NK-92 (cell line): ENCODE measurements around the gene SLC22A31.
"Not testable (repeated sequence)": the region's sequence is repeated elsewhere in the genome, so short reads cannot be mapped to it uniquely, and the experiment has no call there.

Experiments used
- DNase-seq: peaks from one replicate; lab custom pipeline; 2025; ENCODE audit not compliant: unreplicated experiment; lab: John Stamatoyannopoulos, UW

The SLC22A31 gene

DNA sequence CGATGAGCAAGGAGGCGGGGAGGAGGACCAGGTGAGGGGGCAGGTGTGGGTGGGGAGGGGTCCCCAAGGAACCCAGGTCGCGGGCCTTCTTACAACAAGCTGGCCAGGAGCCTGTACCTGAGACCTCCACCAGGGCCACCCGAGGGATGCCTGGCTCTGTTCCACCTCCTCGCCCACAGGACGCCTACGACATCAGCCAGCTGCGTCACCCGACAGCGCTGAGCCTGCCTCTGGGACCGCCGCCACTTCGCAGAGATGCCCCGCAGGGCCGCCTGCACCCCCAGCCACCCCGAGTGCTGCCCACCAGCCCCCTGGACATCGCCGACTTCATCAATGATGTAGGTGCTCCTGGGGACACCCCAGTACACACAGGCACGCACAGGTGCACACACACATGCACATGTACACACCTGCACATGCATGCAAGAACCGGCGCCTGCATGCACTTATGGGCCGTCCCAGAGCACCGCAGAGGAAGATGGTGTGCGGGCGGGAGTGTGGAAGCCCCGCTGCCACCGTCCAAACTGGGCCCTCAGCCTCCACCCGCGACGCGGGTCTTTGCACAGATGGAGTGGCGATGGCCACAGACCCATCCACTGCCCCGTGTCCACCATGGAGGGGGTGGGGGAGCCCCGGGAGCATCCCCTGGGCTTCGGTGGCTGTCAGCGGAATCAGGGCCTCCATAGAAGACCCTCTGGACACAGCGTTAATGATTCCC lies 6.6 kb downstream of the SLC22A31 start:
- DNase-seq, result no peak

DNA sequence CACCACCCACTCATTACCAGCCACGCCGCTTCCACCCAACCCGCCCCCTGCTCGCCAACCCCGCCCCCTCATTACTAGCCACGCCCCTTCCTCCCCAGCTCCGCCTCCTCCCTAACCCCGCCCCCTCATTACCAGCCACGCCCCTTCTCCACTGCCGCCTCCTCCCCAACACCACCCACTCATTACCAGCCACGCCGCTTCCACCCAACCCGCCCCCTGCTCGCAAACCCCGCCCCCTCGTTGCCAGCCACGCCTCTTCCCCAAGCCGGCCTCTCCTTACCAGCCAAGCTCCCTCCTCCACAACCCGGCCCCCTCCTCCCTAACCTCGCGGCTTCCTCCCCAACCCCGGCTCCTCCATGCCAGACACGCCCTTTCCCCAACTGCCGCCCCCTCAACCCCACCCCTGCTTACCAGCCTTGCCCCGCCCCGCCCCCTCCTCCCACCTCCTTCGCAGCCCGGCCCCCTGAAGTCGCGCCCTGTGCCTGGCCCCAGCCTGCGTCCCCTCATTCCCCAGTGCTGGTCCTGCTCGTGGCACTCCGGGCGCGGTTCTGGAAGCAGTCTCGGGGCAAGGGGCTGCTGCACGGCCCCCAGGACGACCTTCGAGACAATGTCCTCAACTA lies 7.3 kb downstream of the SLC22A31 start:
- no peak for DNase-seq

- peak; percentile 56 for DNase-seq
These were observed 8.0 kb downstream of the SLC22A31 start for GRCh38 chr16:89192186-89192955.

- DNase-seq, result no peak
These were observed 8.5 kb downstream of the SLC22A31 start for GRCh38 chr16:89191901-89192185.

DNA sequence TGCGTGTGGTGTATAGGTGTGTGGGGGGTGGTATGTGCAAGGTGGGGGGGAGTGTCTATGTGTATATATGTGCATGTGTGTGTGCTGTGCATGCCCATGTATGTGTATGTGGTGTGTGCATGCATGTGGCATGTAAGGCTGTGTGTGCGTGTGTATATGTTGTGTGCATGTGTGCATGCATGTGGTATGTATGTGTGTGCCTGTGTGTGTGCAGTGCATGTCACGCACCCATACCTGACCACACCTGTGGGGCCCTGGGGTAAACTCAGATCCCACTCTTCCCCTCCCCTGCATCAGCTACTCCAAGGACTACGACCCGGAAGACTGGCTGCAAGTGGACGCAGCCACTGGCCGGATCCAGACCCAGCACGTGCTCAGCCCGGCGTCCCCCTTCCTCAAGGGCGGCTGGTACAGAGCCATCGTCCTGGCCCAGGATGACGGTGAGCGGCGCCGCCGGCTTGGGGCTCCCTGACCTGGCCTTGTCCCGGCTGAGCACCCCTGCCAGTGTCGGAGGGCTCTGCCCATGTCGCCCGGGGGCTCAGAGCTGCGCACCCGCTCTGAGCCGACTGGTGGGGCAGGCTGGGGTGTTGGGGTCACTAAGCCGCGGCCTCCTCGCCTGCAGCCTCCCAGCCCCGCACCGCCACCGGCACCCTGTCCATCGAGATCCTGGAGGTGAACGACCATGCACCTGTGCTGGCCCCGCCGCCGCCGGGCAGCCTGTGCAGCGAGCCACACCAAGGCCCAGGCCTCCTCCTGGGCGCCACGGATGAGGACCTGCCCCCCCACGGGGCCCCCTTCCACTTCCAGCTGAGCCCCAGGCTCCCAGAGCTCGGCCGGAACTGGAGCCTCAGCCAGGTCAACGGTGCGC lies 9.1 kb downstream of the SLC22A31 start:
- DNase-seq, result no peak

DNA sequence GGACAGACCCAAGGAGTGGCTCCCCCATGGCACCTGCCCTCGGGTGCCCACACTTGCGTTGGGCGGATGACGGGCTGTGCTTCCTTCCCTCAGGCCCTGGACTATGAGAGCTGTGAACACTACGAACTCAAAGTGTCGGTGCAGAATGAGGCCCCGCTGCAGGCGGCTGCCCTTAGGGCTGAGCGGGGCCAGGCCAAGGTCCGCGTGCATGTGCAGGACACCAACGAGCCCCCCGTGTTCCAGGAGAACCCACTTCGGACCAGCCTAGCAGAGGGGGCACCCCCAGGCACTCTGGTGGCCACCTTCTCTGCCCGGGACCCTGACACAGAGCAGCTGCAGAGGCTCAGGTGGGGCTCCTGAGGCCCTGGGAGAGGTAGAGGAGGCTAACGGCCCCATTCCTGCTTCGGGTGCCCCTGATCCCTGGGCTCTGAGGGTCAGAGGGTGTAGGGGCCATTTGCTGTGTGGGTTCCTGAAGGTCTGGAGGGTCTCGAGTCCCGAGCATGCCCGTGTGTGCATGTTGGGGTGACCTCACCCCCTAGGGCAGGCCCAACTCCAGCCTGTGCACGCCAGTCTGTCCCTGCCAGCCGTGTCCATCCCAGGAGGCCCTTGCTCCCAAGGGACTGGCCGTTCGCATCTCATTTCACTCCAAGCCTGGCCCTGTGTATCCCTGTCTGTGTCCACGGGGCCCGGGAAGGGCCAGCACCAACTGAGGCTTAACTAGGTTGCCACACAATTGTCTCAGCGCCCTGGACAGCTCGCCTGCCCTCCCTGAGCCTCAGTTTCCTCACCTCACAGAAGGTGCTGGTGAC lies 10.0 kb downstream of the SLC22A31 start:
- DNase-seq, result no peak

- no peak for DNase-seq
These were observed 10.8 kb downstream of the SLC22A31 start for GRCh38 chr16:89189358-89190025.

DNA sequence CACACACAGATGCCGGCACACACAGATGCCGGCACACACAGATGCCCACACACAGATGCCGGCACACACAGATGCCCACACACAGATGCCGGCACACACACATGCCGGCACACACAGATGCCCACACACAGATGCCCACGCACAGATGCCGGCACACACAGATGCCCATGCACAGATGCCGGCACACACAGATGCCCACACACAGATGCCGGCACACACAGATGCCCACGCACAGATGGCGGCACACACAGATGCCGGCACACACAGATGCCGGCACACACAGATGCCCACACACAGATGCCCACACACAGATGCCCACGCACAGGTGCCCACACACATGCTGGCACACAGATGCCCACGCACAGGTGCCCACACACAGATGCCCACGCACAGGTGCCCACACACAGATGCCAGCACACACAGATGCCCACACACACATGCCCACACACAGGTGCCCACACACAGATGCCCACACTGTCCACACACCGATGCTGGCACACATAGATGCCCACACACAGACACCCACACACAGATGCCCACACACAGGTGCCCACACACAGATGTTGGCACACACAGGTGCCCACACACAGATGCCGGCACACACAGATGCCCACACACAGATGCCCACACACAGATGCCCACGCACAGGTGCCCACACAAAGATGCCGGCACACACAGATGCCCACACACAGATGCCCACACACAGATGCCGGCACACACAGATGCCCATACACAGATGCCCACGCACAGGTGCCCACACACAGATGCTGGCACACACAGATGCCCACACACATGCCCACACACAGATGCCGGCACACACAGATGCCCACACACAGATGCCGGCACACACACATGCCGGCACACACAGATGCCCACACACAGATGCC lies 11.6 kb downstream of the SLC22A31 start:
- DNase-seq, result not testable (repeated sequence)

DNA sequence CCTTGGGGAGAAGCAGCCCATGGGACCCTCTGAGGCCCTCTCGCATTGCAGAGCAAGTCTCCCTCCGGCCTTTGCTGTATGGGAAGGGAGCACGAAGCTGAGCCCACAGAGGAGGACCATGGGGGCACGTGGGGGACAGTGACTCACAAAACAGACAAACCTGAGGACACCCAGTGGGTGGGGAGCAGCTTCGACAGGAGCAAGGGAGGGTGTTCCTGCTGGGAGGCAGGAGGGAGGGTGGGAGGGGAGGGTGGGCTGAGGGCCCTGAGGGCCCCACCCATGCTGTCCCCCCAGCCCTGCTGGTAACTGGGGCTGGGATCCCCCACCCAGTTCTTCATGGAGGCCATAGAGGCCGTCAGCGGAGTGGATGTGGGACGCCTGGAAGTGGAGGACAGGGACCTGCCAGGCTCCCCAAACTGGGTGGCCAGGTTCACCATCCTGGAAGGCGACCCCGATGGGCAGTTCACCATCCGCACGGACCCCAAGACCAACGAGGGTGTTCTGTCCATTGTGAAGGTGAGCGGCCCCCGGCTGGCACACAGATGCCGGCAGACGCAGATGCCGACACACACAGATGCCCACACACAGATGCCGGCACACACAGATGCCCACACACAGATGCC lies 12.5 kb downstream of the SLC22A31 start:
- no peak for DNase-seq

DNA sequence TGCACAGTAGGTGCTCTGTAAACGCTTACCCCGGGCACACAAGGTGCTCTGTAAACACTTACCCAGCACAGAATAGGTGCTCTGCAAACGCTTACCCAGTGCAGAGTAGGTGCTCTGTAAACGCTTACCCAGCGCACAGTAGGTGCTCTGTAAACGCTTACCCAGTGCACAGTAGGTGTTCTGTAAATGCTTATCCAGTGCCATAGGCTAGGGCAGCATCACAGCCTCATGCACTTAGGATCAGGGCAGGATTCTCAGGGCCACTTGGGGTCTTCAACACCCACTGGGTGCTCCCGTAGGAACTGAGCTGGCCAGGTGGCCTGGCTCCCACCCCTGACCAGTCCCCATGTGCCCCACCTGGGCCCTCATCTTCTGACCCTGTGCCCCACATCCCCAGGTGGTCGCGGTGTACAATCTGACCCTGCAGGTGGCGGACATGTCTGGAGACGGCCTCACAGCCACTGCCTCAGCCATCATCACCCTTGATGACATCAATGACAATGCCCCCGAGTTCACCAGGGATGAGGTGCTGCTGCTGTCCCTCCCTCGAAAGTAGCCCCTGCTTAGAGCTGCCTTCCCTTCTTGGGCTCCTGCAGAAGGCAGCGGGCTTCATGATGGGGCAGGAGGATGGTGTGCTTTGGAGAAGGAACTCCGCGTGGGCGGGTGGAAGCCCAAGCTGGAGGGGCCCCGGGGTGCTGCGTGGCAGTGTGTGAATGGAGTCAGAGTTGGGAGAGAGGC lies 13.1 kb downstream of the SLC22A31 start:
- DNase-seq, result no peak

GRCh38 chr16:89186593-89187031 lies 13.7 kb downstream of the SLC22A31 start:
- not testable (repeated sequence) for DNase-seq

DNA sequence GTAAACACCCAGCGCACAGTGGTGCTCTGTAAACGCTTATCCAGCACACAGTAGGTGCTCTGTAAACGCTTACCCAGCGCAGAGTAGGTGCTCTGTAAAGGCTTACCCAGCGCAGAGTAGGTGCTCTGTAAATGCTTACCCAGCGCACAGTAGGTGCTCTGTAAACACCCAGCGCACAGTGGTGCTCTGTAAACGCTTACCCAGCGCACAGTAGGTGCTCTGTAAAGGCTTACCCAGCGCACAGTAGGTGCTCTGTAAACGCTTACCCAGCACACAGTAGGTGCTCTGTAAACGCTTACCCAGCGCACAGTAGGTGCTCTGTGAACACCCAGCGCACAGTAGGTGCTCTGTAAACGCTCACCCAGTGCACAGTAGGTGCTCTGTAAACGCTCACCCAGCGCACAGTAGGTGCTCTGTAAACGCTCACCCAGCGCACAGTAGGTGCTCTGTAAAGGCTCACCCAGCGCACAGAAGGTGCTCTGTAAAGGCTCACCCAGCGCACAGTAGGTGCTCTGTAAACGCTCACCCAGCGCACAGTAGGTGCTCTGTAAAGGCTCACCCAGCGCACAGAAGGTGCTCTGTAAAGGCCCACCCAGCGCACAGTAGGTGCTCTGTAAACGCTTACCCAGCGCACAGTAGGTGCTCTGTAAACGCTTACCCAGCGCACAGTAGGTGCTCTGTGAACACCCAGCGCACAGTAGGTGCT lies 14.3 kb downstream of the SLC22A31 start:
- DNase-seq, result not testable (repeated sequence)

- no peak for DNase-seq
These were observed 15.2 kb downstream of the SLC22A31 start for GRCh38 chr16:89184933-89185794.

GRCh38 chr16:89184677-89184932 lies 15.7 kb downstream of the SLC22A31 start:
- no peak for DNase-seq

GRCh38 chr16:89183975-89184676 lies 16.2 kb downstream of the SLC22A31 start:
- DNase-seq, result no peak

DNA sequence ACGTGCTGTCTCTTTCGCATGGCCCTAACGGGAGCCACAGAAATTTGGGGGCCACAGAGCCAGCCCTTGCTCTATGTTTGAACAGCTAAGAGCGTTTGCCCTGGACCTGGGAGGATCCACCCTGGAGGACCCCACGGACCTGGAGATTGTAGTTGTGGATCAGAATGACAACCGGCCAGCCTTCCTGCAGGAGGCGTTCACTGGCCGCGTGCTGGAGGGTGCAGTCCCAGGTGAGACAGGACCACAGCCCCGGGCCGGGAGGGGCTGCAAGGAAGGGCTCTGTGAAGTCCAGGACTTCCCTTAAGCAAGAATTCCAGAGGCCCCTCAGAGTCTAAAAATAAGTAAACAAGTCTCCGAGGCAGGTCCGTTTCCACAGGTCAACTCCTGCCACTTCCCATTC lies 16.9 kb downstream of the SLC22A31 start:
- DNase-seq, result no peak
